Epithelial cell of prostate (primary cell): ENCODE measurements around the gene CD53.

Experiments used
- DNase-seq: peaks from one replicate; pipeline ENCODE4 v3.0.0-alpha.2; 2011; ENCODE audit warnings: low read depth, low spot score
- H3K27ac ChIP-seq: fragments of 450-650 bp; 2 replicates; pipeline ENCODE4 v1.5.1; 2017; ENCODE audit warnings: mild to moderate bottlenecking

Gene CD53

GRCh38 chr1:110875216-110875731, 2.3 kb downstream of the CD53 start:
- no peak for DNase-seq

GRCh38 chr1:110876748-110877341, 3.9 kb downstream of the CD53 start:
- no peak overlapping the region for H3K27ac ChIP-seq

More at GRCh38 chr1:110875216-110875731, 2.3 kb downstream of the CD53 start:
- no peak overlapping the region for H3K27ac ChIP-seq

DNA sequence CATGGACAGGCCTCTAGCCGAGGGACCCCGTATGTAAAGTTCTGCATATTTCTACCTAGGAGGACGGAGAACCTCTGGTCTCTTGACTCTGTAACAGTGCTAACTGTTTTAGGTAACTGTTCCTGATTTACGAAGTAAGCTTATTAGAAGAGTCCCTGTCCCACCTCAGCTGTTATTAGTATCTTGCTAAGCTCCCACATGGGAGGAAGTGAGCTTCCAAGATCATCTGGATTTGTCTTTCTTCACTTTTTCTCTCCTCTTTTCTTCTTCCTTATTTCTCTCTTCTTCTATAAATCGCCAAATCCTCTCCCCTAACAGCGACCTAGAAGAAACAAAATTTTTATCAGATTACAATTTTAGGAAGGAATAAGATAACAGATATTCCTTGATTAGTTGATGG, 4.4 kb downstream of the CD53 start:
- no peak overlapping the region for H3K27ac ChIP-seq
- no peak for DNase-seq

More at GRCh38 chr1:110876748-110877341, 3.9 kb downstream of the CD53 start:
- DNase-seq: no peak

- no peak overlapping the region for H3K27ac ChIP-seq
Observed at GRCh38 chr1:110877776-110878175, 4.8 kb downstream of the CD53 start.

GRCh38 chr1:110878591-110878990, 5.6 kb downstream of the CD53 start:
- DNase-seq: no peak
- H3K27ac ChIP-seq: no peak overlapping the region

More at GRCh38 chr1:110877776-110878175, 4.8 kb downstream of the CD53 start:
- DNase-seq: no peak

- DNase-seq: no peak
- no peak overlapping the region for H3K27ac ChIP-seq
Observed at GRCh38 chr1:110878993-110879392, 6.0 kb downstream of the CD53 start.

DNA sequence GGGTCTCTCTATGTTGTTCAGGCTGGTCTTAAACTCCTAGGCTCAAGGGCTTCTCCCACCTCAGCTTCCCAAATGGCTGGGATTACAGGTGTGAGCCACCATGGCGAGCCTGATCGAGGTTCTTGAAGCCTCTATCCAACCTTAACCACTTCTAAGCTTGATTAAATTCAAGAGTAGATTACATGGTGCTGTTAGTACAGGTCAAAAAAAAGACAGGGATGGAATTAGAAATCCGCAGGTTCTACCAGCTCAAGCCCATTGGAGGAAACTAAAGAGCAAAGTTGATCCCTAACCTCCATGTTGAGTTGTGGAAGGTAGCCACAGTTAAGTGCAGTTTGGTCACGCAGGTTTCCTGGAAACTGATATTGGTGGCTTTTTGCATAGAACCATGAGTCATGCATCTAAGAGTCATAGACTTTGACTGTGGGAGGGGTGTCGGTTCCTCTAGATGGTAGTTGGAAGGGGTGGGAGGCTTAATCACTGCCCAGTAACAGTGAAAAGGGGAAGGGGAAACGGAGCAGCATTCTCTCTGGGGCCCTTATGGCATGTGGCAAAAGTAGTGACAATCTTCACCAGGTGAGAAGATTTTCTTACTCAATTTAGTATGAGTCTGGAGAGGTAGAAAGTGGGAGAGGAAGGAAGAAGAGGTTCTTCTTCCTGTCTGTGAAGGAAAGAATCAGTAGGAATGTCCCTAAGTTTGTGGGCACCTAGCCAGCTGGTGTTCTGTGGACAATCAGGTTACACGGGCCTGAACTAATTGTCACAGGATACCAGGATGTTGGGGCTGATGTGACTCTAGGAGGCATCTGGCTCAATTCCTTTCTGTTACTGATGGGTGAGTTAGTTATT, 7.0 kb downstream of the CD53 start:
- no peak overlapping the region for H3K27ac ChIP-seq
- no peak for DNase-seq

- no peak overlapping the region for H3K27ac ChIP-seq
- DNase-seq: peak; percentile 45
Observed at GRCh38 chr1:110880708-110881374, 7.9 kb downstream of the CD53 start.

DNA sequence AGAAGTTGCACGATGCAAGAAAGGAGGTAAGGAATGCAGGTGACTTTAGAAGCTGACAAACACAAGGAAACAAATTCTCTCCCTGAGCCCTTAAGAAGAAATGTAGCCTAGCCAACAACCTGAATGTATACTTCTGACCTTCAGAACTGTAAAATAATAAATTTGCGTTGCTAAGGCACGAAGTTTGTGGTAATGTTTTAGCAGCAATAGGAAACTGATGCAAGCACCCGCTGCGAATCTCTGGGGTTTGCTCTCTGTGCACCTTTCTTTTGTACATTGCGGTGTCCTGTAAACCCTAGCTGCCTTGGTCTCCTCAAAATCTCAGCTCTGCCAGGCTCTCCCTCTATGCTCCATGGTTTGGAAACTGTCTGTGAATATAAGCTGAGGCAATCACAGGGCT, 15.1 kb downstream of the CD53 start:
- H3K27ac ChIP-seq: no peak overlapping the region
- DNase-seq: no peak

DNA sequence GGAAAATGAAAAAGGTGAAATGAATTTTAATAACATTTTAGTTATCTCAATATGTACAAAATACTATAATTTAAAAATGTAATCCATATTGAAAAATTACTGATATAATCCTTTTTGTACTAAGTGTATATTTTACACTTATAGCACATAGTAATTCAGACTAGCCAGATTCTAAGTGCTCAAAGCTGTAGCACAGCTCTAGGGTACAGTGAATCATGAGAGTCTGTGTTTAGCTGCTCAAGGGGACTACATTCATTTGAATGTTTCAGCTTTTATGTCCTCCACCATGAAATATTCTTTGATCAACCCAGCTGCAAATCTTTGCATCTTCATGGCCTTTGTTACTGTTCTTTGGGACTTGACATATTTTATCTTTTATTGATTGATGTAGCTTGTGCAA, 15.7 kb downstream of the CD53 start:
- no peak overlapping the region for H3K27ac ChIP-seq
- DNase-seq: no peak

DNA sequence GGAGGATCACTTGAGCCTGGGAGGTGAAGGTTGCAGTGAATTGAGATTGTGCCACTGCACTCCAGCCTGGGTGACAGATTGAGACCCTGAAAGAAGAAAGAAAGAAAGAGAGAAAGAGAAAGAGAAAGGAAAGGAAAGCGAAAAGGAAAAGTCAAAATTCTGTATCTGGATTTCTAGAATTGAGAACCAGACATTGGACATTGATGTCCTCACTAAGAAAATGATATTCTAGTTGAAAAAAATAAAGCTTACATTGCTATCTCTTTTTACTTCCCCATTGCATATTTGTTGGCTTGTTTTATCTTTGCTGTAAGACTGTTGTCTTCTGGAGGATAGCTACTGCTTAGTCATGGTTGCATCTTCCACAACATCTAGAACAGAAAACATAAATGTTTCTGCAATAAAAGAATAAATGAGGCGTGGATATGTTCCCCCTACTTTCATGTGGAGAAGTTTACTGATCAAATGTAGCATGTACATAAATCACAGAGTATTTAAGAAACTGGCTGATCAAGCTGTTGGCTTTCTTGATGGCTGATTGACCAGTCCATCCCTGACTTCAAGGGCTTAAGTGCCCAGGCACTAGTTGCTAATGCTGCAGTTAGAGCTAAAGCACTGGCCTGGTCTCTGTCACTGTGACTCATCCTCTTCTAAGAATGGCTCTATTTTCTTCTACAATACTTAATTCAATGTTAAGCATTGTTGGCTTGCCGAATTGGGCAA, 17.7 kb downstream of the CD53 start:
- no peak overlapping the region for H3K27ac ChIP-seq
- DNase-seq: no peak

GRCh38 chr1:110893908-110894490, 21.1 kb downstream of the CD53 start:
- no peak for DNase-seq
- no peak overlapping the region for H3K27ac ChIP-seq

GRCh38 chr1:110896090-110896489, 23.1 kb downstream of the CD53 start:
- DNase-seq: no peak
- no peak overlapping the region for H3K27ac ChIP-seq

DNA sequence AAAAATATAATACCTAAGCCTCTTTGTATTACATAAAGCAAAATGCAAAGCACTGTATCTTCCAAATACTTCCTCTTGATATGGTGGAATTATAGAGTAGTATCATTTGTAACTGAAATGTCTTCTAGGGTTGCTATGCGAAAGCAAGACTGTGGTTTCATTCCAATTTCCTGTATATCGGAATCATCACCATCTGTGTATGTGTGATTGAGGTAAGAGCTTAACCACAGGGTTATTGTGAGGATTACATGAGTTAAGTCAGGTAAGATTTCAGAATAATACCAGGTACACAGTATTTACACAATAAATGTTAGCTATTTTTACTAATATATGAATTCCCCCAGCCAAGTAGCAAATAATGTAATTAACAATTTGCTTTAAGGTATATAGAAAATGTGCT, 24.7 kb downstream of the CD53 start:
- DNase-seq: no peak
- H3K27ac ChIP-seq: no peak overlapping the region

GRCh38 chr1:110898734-110899457, 25.9 kb downstream of the CD53 start:
- no peak for DNase-seq
- no peak overlapping the region for H3K27ac ChIP-seq

DNA sequence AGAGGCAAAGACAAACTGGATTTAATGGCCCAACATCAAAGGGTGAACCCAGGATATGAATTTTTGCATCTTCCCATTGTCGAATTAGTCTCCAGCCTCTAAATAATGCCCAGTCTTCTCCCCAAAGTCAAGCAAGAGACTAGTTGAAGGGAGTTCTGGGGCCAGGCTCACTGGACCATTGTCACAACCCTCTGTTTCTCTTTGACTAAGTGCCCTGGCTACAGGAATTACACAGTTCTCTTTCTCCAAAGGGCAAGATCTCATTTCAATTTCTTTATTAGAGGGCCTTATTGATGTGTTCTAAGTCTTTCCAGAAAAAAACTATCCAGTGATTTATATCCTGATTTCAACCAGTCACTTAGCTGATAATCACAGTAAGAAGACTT, 26.5 kb downstream of the CD53 start:
- H3K27ac ChIP-seq: no peak overlapping the region
- DNase-seq: no peak

DNA sequence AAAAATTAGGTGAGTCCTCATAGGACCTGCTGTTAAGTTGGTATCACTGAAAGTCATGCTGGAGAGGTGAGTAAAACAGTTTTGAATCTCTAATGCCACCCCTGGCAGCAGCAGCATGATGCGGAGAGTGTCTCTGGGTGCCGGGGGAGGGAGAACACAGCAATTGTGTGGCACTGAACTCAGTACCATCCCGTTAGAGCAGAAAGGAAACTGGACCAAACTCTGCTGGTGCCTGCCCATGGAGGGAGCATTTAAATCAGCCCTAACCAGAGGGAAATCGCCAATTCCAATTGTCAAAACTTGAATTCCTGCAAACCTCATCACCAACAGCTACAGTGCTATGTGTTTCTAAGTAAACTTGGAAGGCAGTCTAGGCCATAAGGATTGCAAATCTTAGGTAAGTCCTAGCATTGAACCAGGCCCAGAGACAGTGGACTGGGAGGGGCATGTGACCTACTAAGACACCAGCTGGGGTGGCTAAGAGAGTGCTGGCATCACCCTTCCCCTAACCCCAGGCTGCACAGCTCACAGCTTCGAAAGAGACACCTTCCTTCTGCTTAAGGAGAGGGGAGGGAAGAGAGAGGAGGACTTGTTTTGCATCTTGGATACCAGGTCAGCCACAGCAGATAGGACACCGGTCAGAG, 30.0 kb downstream of the CD53 start:
- no peak for DNase-seq
- no peak overlapping the region for H3K27ac ChIP-seq

GRCh38 chr1:110903853-110904500, 31.0 kb downstream of the CD53 start:
- DNase-seq: peak; percentile 10
- H3K27ac ChIP-seq: no peak overlapping the region
